K562 (cell line): Measurements from ENCODE around the gene TMED5. TPM values are rescaled to one million over a fixed set of nuclear protein-coding genes. Genes with fewer than 3 reads are reported as not detected.

ENCODE experiments used
- ATAC-seq: fragments of 200-7000 bp; cut with Tn5 transposase; 3 replicates; pipeline ENCODE4 v1.9.1; 2020; ENCODE audit warnings: moderate library complexity
- BruUV-seq: library from RNA; stranded (reverse); fragments of 400-500 nt; replicated peaks from 2 replicates; lab custom pipeline; 2021; lab: Mats Ljungman, UMichigan
- CTCF ChIA-PET: fragments of 300-600 bp; formaldehyde crosslinking; extraction: SDS; loops from one replicate; lab custom pipeline; 2021; ENCODE audit warnings: low intra/inter-chr PET ratio; lab: Yijun Ruan, JAX
- POLR2A ChIA-PET: fragments of 300-600, 350-650 bp; sonication (Branson Sonifier 250); formaldehyde crosslinking; extraction: SDS; loops from one replicate; lab custom pipeline; 2021; ENCODE audit warnings: antibody characterized with exemption, inconsistent platforms; lab: Yijun Ruan, JAX
- DNase-seq, 4 experiments: peaks; one replicate each; pipeline versions ENCODE4 v3.0.0 to v3.0.0-alpha.2; 2011 to 2018; ENCODE audit warnings: low spot score in 3 of 4, mixed read lengths in 3 of 4; ENCODE audit errors: extremely low read depth in 1 of 4
- FAIRE-seq: peaks from 2 replicates; lab custom pipeline; 2011; peaks lifted over from hg19 to GRCh38; lab: Jason Lieb, UNC
- H2AFZ ChIP-seq: 2 replicates; pipeline ENCODE4 v1.6.0; 2011; ENCODE audit warnings: low read depth, low read length, control low read depth, inconsistent platforms
- H3K27ac ChIP-seq: fragments of 200-600 bp; 3 replicates; pipeline ENCODE4 v1.8.0; 2011; ENCODE audit warnings: low read depth, mild to moderate bottlenecking, control low read depth, inconsistent platforms, low read length, moderate library complexity, mixed read lengths; ENCODE audit errors: extremely low read depth
- H3K27me3 ChIP-seq, 2 experiments: fragments of 300-600 bp in 1 of 2; 2 replicates in 1 of 2; 3 replicates in 1 of 2; pipeline versions ENCODE4 v1.6.0 to v1.8.0; 2011; ENCODE audit warnings: inconsistent platforms in 2 of 2, low read length in 2 of 2, mild to moderate bottlenecking in 1 of 2, mixed read lengths in 1 of 2, moderate library complexity in 1 of 2; ENCODE audit not compliant: control insufficient read depth in 2 of 2, insufficient read depth in 2 of 2
- H3K36me3 ChIP-seq: fragments of 300-600 bp; 3 replicates; pipeline ENCODE4 v1.8.0; 2011; ENCODE audit warnings: mild to moderate bottlenecking, low read length, inconsistent platforms; ENCODE audit not compliant: control insufficient read depth, insufficient read depth
- H3K4me1 ChIP-seq, 2 experiments: fragments of 200-600 bp in 1 of 2; replicated peaks in 1 of 2; 2 replicates in 1 of 2; 3 replicates in 1 of 2; pipeline versions ENCODE4 v1.5.1 to v1.8.0; 2011; ENCODE audit warnings: inconsistent platforms in 2 of 2, low read length in 2 of 2, mild to moderate bottlenecking in 1 of 2, mixed read lengths in 1 of 2, moderate library complexity in 1 of 2; ENCODE audit not compliant: control insufficient read depth in 2 of 2, insufficient read depth in 2 of 2
- H3K4me2 ChIP-seq: 2 replicates; pipeline ENCODE4 v1.6.1; 2011; ENCODE audit warnings: low read length, control low read depth, inconsistent platforms, mixed read lengths; ENCODE audit not compliant: insufficient read depth
- H3K4me3 ChIP-seq: fragments of 200-600 bp; sonication (generic), shearing (Covaris generic); 2 replicates; pipeline ENCODE4 v1.5.1; 2016; ENCODE audit warnings: control low read depth, inconsistent platforms
- H3K79me2 ChIP-seq: fragments of 200-600 bp; 3 replicates; pipeline ENCODE4 v1.8.0; 2011; ENCODE audit warnings: low read length, inconsistent platforms; ENCODE audit not compliant: control insufficient read depth, insufficient read depth
- H3K9ac ChIP-seq, 2 experiments: 2 replicates each; pipeline versions ENCODE4 v1.6.0 to v1.6.1; 2011; ENCODE audit warnings: low read depth in 2 of 2, low read length in 2 of 2, control low read depth in 1 of 2, inconsistent platforms in 1 of 2, mild to moderate bottlenecking in 1 of 2, mixed read lengths in 1 of 2; ENCODE audit not compliant: insufficient read depth in 1 of 2
- H3K9me1 ChIP-seq: one replicate; pipeline ENCODE4 v1.6.0; 2011; ENCODE audit warnings: inconsistent platforms, mild to moderate bottlenecking, low read length, moderate library complexity; ENCODE audit not compliant: control insufficient read depth, insufficient read depth
- H3K9me3 ChIP-seq: replicated peaks from 2 replicates; pipeline ENCODE4 v1.5.1; 2011; ENCODE audit warnings: low read depth, low read length, inconsistent platforms; ENCODE audit not compliant: control insufficient read depth, insufficient read depth
- H4K20me1 ChIP-seq: replicated peaks from 2 replicates; pipeline ENCODE4 v1.6.1; 2011; ENCODE audit warnings: low read length, inconsistent platforms, mixed read lengths; ENCODE audit not compliant: control insufficient read depth, insufficient read depth
- CTCF ChIP-seq, 3 experiments: IDR thresholded peaks in 2 of 3; conservative IDR thresholded peaks in 1 of 3; 2 replicates each; pipeline ENCODE4 v1.5.1; 2011 to 2012; ENCODE audit warnings: low read length in 3 of 3, mild to moderate bottlenecking in 3 of 3, control low read depth in 2 of 3, improper control_type of control experiment in 1 of 3, inconsistent platforms in 1 of 3, low read depth in 1 of 3, mixed read lengths in 1 of 3, moderate library complexity in 1 of 3; ENCODE audit not compliant: insufficient read depth in 2 of 3
- GTF2F1 ChIP-seq: IDR thresholded peaks from 2 replicates; pipeline ENCODE4 v1.6.1; 2011; ENCODE audit warnings: low read depth, low read length, improper control_type of control experiment
- HNRNPLL ChIP-seq: fragments of 200-400 bp; formaldehyde crosslinking; IDR thresholded peaks from 2 replicates; pipeline ENCODE4 v1.6.1; 2017; ENCODE audit warnings: low read length, low read depth, mild to moderate bottlenecking; ENCODE audit not compliant: poor library complexity, severe bottlenecking
- MAFK ChIP-seq: IDR thresholded peaks from 2 replicates; pipeline ENCODE4 v1.6.1; 2011; ENCODE audit warnings: low read length, improper control_type of control experiment
- MBD2 ChIP-seq: sonication (generic); IDR thresholded peaks from 2 replicates; pipeline ENCODE4 v1.6.1; 2016; ENCODE audit warnings: low read depth, borderline replicate concordance
- SRSF9 ChIP-seq: fragments of 200-400 bp; formaldehyde crosslinking; IDR thresholded peaks from 2 replicates; pipeline ENCODE4 v1.6.1; 2017; ENCODE audit warnings: low read depth, low read length, borderline replicate concordance
- TGIF2 ChIP-seq: sonication (generic); formaldehyde crosslinking; IDR thresholded peaks from 2 replicates; pipeline ENCODE4 v1.8.1; 2022; ENCODE audit warnings: mild to moderate bottlenecking, missing genetic modification reagents, moderate library complexity
- ZC3H11A ChIP-seq: IDR thresholded peaks from 2 replicates; pipeline ENCODE4 v1.6.1; 2012; ENCODE audit warnings: low read depth, low read length, improper control_type of control experiment
- ZNF449 ChIP-seq: fragments of 250-450 bp; sonication (Bioruptor Pico); IDR thresholded peaks from 2 replicates; pipeline ENCODE4 v1.8.0; 2022; ENCODE audit warnings: moderate library complexity, mild to moderate bottlenecking, inconsistent platforms
- whole genome bisulfite sequencing: fragments of 100-300 bp; shearing (Covaris generic); methylation state at CpG from one replicate; pipeline ENCODE4 v1.1.6; 2016; ENCODE audit warnings: low coverage, mixed read lengths; ENCODE audit not compliant: insufficient coverage; ENCODE audit errors: missing lambda C conversion rate; 5-methylcytosine and 5-hydroxymethylcytosine counted together
- in situ Hi-C: fragments of 300-500 bp; cut with MboI; formaldehyde crosslinking; loops from 4 replicates; pipeline ENCODE4 v1.15.0; 2018; ENCODE audit warnings: inconsistent platforms, mixed read lengths
- intact Hi-C: fragments of 100-400 bp; cut with micrococcal nuclease; formaldehyde crosslinking; loops from 2 replicates; pipeline ENCODE4 v1.14.2; 2022
- polyA plus RNA-seq, 8 experiments: library from polyadenylated mRNA; depleted of rRNA in 4 of 8; stranded (reverse) in 5 of 8; unstranded in 3 of 8; fragments of >200 nt; fragmentation: Nextera tagmentation in 2 of 8; fragmentation: Illumina TruSeq in 1 of 8; extraction: Ambion mirVana in 2 of 8; extraction: Trizol in 1 of 8; gene quantifications; 2 replicates each; pipeline versions ENCODE4 v1.2.1 to v1.2.3, GENCODE V29; 2011 to 2014; ENCODE audit warnings: inconsistent platforms in 1 of 8, missing spikeins in 1 of 8
- total RNA-seq, 7 experiments: library from RNA; depleted of rRNA in 6 of 7; stranded (reverse); fragments of >200 nt in 6 of 7; fragmentation: Illumina TruSeq in 2 of 7; extraction: Trizol in 2 of 7; gene quantifications; 2 replicates each; pipeline versions ENCODE4 v1.2.1 to v1.2.3, GENCODE V29; 2011 to 2021; ENCODE audit warnings: low replicate concordance in 1 of 7
- TF ChIP-seq, protein P1 (sequence below), 2 experiments: fragments of 450-650 bp; IDR thresholded peaks; 2 replicates each; pipeline ENCODE4 v1.6.1; 2016; ENCODE audit warnings: mild to moderate bottlenecking in 2 of 2, borderline replicate concordance in 1 of 2, low read depth in 1 of 2, moderate library complexity in 1 of 2

TMED5 gene
- total and polyA plus RNA-seq, 9 of the 15 experiments (the other 6 are each of a cell fraction or from before 2014, with no cell fraction given): 28.7 to 83.7 (median 67.2) TPM

GRCh38 chr1:93178418-93178817, 1.8 kb downstream of the TMED5 start:
- Histone ChIP-seq H3K9me1 (no peaks in the 10 kb centered on the region), H3K9ac (peak overlapping the region in 1 of 2 experiments; percentile 91; a peak in 2 of 4 replicates), H3K4me1 (peaks cover 5 to 12% of the 10 kb centered on the region in 2 experiments; a peak in 2 of 5 replicates), H3K27ac (peak overlapping the region; percentile 97; the same call in 2 of the 3 replicates), H4K20me1 (peaks cover 4% of the 10 kb centered on the region), H3K9me3 (no peaks in the 10 kb centered on the region), H3K36me3 (peaks cover 24% of the 10 kb centered on the region), H2AFZ (peak overlapping the region; percentile 8; the same call in 1 of the 2 replicates), H3K79me2 (peaks cover 93% of the 10 kb centered on the region), H3K4me3 (peak overlapping the region; percentile 70), H3K27me3 (no peaks in the 10 kb centered on the region), H3K4me2 (peak overlapping the region; percentile 92)
- ChIA-PET POLR2A (interaction anchor here (0.9 to 2.2 kb wide), 3 partner anchors 9 to 100 kb away, joined by 3 to 11 read pairs (median 5); partner anchors contain the start of gene MTF2), CTCF (no interaction called here)
- 1% methylated on average over 5 of the region's 5 CpGs for WGBS
- no TSS peak for BruUV-seq
- FAIRE-seq (peak; percentile 48), ATAC-seq (no peak), DNase-seq (peak in 3 of 4 experiments; percentile 12 to 41 (median 21))
- in situ Hi-C loops: no loop called here
- intact Hi-C loops: loop anchor here (5.0 kb wide), 1 partner anchor 169 kb away; the partner anchor contains the start of gene DR1
- TF ChIP-seq MAFK: no peak
- no peak for TF ChIP-seq TGIF2 (CRISPR knock-in tag)
- no peak for TF ChIP-seq GTF2F1
- TF ChIP-seq ZC3H11A: no peak
- TF ChIP-seq HNRNPLL: no peak
- TF ChIP-seq MBD2: no peak
- no peak for TF ChIP-seq SRSF9
- TF ChIP-seq, protein P1, sequence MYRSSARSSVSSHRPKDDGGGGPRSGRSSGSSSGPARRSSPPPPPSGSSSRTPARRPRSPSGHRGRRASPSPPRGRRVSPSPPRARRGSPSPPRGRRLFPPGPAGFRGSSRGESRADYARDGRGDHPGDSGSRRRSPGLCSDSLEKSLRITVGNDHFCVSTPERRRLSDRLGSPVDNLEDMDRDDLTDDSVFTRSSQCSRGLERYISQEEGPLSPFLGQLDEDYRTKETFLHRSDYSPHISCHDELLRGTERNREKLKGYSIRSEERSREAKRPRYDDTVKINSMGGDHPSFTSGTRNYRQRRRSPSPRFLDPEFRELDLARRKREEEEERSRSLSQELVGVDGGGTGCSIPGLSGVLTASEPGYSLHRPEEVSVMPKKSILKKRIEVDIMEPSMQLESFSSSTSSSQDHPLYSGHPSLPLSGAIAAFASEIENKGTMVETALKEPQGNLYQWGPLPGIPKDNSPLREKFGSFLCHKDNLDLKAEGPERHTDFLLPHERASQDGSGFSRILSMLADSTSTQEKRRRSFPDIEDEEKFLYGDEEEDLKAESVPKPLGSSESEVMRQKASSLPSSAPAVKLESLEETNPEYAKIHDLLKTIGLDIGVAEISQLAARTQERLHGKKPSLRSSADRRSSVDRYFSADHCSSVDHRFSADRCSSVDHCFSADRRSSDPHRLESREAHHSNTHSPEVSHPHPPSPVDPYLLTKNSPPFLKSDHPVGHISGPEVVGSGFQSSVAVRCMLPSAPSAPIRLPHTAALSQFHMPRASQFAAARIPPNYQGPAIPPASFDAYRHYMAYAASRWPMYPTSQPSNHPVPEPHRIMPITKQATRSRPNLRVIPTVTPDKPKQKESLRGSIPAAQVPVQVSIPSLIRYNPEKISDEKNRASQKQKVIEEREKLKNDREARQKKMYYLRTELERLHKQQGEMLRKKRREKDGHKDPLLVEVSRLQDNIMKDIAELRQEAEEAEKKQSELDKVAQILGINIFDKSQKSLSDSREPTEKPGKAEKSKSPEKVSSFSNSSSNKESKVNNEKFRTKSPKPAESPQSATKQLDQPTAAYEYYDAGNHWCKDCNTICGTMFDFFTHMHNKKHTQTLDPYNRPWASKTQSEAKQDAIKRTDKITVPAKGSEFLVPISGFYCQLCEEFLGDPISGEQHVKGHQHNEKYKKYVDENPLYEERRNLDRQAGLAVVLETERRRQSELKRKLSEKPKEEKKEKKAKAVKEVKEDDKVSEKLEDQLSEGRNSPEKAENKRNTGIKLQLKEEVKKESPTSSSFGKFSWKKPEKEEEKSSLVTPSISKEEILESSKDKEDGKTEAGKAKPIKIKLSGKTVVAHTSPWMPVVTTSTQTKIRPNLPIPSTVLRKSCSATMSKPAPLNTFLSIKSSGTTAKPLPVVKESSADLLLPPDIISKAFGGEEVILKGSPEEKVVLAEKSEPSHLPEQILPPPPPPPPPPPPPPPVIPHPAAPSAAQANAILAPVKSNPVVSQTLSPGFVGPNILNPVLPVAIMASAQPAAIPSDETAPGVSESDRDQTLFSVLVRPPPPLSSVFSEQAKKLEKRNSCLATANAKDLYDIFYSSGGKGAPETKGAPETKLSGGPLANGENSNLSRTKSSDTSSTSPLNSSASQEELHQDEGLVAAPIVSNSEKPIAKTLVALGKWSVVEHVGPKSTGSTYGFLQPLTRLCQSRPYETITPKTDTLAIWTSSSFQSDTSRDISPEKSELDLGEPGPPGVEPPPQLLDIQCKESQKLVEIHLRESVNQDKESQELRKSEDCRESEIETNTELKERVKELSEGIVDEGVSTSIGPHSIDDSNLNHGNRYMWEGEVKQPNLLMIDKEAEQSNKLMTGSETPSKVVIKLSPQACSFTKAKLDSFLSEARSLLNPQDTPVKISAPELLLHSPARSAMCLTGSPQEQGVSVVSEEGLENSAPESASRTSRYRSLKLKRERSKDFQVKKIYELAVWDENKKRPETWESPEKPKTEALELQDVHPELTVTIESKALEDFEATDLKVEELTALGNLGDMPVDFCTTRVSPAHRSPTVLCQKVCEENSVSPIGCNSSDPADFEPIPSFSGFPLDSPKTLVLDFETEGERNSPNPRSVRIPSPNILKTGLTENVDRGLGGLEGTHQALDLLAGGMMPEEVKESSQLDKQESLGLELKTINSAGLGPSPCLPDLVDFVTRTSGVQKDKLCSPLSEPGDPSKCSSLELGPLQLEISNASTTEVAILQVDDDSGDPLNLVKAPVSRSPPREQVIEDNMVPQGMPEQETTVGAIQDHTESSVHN (IDR thresholded peaks at IDR 0.05; ENCODE audit: borderline replicate concordance in 1 of 2, low read depth in 1 of 2): no peak
- TF ChIP-seq ZNF449 (CRISPR knock-in tag): no peak
- TF ChIP-seq CTCF (IDR thresholded peaks at IDR 0.05 in 2 of 3, conservative IDR thresholded peaks at IDR 0.05 in 1 of 3; ENCODE audit: insufficient read depth in 2 of 3, low read depth in 1 of 3, low read length in 3 of 3): no peak
